HepG2 (cell line): ENCODE data around the gene TSC22D2. TPM values are rescaled to one million over a fixed set of nuclear protein-coding genes. Genes with fewer than 3 reads are reported as not detected.

Experiments used
- ATAC-seq: fragments of 200-7000 bp; cut with Tn5 transposase; 3 replicates; pipeline ENCODE4 v1.9.1; 2020; ENCODE audit warnings: mild to moderate bottlenecking, moderate library complexity
- BruUV-seq: library from RNA; stranded (reverse); fragments of 400-500 nt; replicated peaks from 2 replicates; lab custom pipeline; 2021; lab: Mats Ljungman, UMichigan
- CTCF ChIA-PET: fragments of 300-600 bp; formaldehyde crosslinking; extraction: SDS; loops from one replicate; lab custom pipeline; 2021; ENCODE audit warnings: low total read pairs, inconsistent platforms, low intra/inter-chr PET ratio; lab: Yijun Ruan, JAX
- POLR2A ChIA-PET: fragments of 350-600 bp; sonication (Branson Sonifier 250); formaldehyde crosslinking; loops from one replicate; lab custom pipeline; 2020; ENCODE audit warnings: antibody characterized with exemption, inconsistent platforms; lab: Yijun Ruan, JAX
- DNase-seq: peaks from one replicate; pipeline ENCODE4 v3.0.0-alpha.2; 2015; ENCODE audit warnings: low spot score
- FAIRE-seq: peaks from 3 replicates; lab custom pipeline; 2011; peaks lifted over from hg19 to GRCh38; lab: Jason Lieb, UNC
- H2AFZ ChIP-seq: one replicate; pipeline ENCODE4 v1.6.1; 2011; ENCODE audit warnings: low read length, inconsistent platforms
- H3K27ac ChIP-seq: fragments of 300-600 bp; 3 replicates; pipeline ENCODE4 v1.8.0; 2011; ENCODE audit warnings: mixed run types, mild to moderate bottlenecking, mixed read lengths, low read length, inconsistent platforms; ENCODE audit not compliant: insufficient read depth; ENCODE audit errors: extremely low read length
- H3K27me3 ChIP-seq, 2 experiments: fragments of 200-600 bp in 1 of 2; 2 replicates in 1 of 2; 3 replicates in 1 of 2; pipeline versions ENCODE4 v1.6.0 to v1.8.0; 2011; ENCODE audit warnings: low read length in 2 of 2, mild to moderate bottlenecking in 2 of 2, moderate library complexity in 2 of 2, inconsistent platforms in 1 of 2; ENCODE audit not compliant: insufficient read depth in 2 of 2, control insufficient read depth in 1 of 2
- H3K36me3 ChIP-seq, 2 experiments: fragments of 200-600 bp in 1 of 2; replicated peaks in 1 of 2; 2 replicates in 1 of 2; 3 replicates in 1 of 2; pipeline versions ENCODE4 v1.5.1 to v1.8.0; 2011; ENCODE audit warnings: low read length in 2 of 2, inconsistent platforms in 1 of 2; ENCODE audit not compliant: insufficient read depth in 2 of 2, control insufficient read depth in 1 of 2
- H3K4me1 ChIP-seq: 2 replicates; pipeline ENCODE4 v1.5.1; 2012; ENCODE audit warnings: low read length, inconsistent platforms; ENCODE audit not compliant: insufficient read depth
- H3K4me2 ChIP-seq: 2 replicates; pipeline ENCODE4 v1.6.0; 2011; ENCODE audit warnings: low read depth, low read length, inconsistent platforms
- H3K4me3 ChIP-seq, 3 experiments: fragments of 200-600 bp in 1 of 3; sonication (generic), shearing (Covaris generic) in 1 of 3; replicated peaks in 1 of 3; 2 replicates each; pipeline ENCODE4 v1.5.1; 2011 to 2016; ENCODE audit warnings: low read length in 3 of 3, inconsistent platforms in 2 of 3, low read depth in 2 of 3, mild to moderate bottlenecking in 2 of 3, control low read depth in 1 of 3, mixed read lengths in 1 of 3; ENCODE audit not compliant: insufficient read depth in 1 of 3
- H3K79me2 ChIP-seq: one replicate; pipeline ENCODE4 v1.6.1; 2011; ENCODE audit warnings: low read length, inconsistent platforms; ENCODE audit not compliant: insufficient read depth
- H3K9ac ChIP-seq: 2 replicates; pipeline ENCODE4 v1.6.0; 2011; ENCODE audit warnings: mild to moderate bottlenecking, low read depth, low read length, inconsistent platforms; ENCODE audit not compliant: insufficient read depth
- H3K9me3 ChIP-seq: 2 replicates; pipeline ENCODE4 v1.5.1; 2012; ENCODE audit warnings: mild to moderate bottlenecking, low read length
- H4K20me1 ChIP-seq: 2 replicates; pipeline ENCODE4 v1.6.0; 2011; ENCODE audit warnings: inconsistent platforms, mild to moderate bottlenecking, low read length, moderate library complexity; ENCODE audit not compliant: insufficient read depth
- AGO2 ChIP-seq: fragments of 200-400 bp; formaldehyde crosslinking; optimal IDR thresholded peaks from 2 replicates; pipeline ENCODE3; 2017; ENCODE audit warnings: mild to moderate bottlenecking, low read depth, low read length, moderate library complexity
- ATF6 ChIP-seq: sonication (generic); formaldehyde crosslinking; conservative IDR thresholded peaks from 2 replicates; pipeline ENCODE4 v1.4.0; 2020; ENCODE audit warnings: missing genetic modification reagents
- CEBPG ChIP-seq: IDR thresholded peaks from 2 replicates; pipeline ENCODE4 v1.6.1; 2016
- NCOA2 ChIP-seq: sonication (generic); formaldehyde crosslinking; IDR thresholded peaks from 2 replicates; pipeline ENCODE4 v1.8.0; 2022; ENCODE audit warnings: inconsistent platforms
- NFE2L2 ChIP-seq: fragments of 150-350 bp; IDR thresholded peaks from 2 replicates; pipeline ENCODE4 v1.6.1; 2014; ENCODE audit warnings: low read length
- NFYB ChIP-seq: sonication (generic); formaldehyde crosslinking; IDR thresholded peaks from 2 replicates; pipeline ENCODE4 v1.4.0; 2020; ENCODE audit warnings: missing genetic modification reagents
- PPARG ChIP-seq: conservative IDR thresholded peaks from 2 replicates; pipeline ENCODE4 v1.6.1; 2016; ENCODE audit warnings: missing biosample characterization, missing genetic modification reagents
- SRY ChIP-seq: sonication (generic); formaldehyde crosslinking; IDR thresholded peaks from 2 replicates; pipeline ENCODE4 v1.8.0; 2022; ENCODE audit warnings: mild to moderate bottlenecking, missing genetic modification reagents
- XBP1 ChIP-seq: sonication (generic); formaldehyde crosslinking; IDR thresholded peaks from 2 replicates; pipeline ENCODE4 v1.5.0; 2020; ENCODE audit warnings: missing genetic modification reagents
- ZKSCAN1 ChIP-seq: fragments of 150-350 bp; IDR thresholded peaks from 2 replicates; pipeline ENCODE4 v1.6.1; 2014; ENCODE audit warnings: low read length
- ZNF20 ChIP-seq: sonication (generic); formaldehyde crosslinking; IDR thresholded peaks from 2 replicates; pipeline ENCODE4 v1.4.0; 2020; ENCODE audit warnings: mild to moderate bottlenecking, moderate library complexity, missing genetic modification reagents
- ZNF275 ChIP-seq: sonication (generic); formaldehyde crosslinking; IDR thresholded peaks from 2 replicates; pipeline ENCODE4 v1.8.0; 2022; ENCODE audit warnings: missing genetic modification reagents, mild to moderate bottlenecking, inconsistent platforms, borderline replicate concordance
- ZNF331 ChIP-seq: sonication (generic); formaldehyde crosslinking; IDR thresholded peaks from 2 replicates; pipeline ENCODE4 v1.4.0; 2020; ENCODE audit warnings: missing genetic modification reagents
- ZNF547 ChIP-seq: sonication (generic); formaldehyde crosslinking; IDR thresholded peaks from 2 replicates; pipeline ENCODE4 v1.5.1; 2020; ENCODE audit warnings: mild to moderate bottlenecking, missing genetic modification reagents
- ZNF572 ChIP-seq: sonication (generic); formaldehyde crosslinking; IDR thresholded peaks from 2 replicates; pipeline ENCODE4 v1.5.1; 2020; ENCODE audit warnings: mild to moderate bottlenecking, missing genetic modification reagents
- ZNF761 ChIP-seq: sonication (generic); formaldehyde crosslinking; conservative IDR thresholded peaks from 2 replicates; pipeline ENCODE4 v1.4.0; 2020; ENCODE audit warnings: mild to moderate bottlenecking, missing genetic modification reagents
- WGBS: methylation state at CpG from one replicate; pipeline ENCODE4 v1.1.6; 2017; ENCODE audit warnings: low lambda C conversion rate; 5-methylcytosine and 5-hydroxymethylcytosine counted together
- in situ Hi-C: cut with HindIII; loops from 2 replicates; pipeline ENCODE4 v1.10.0; 2017; ENCODE audit warnings: low pct_unique_long_range_greater_than_20kb; ENCODE audit not compliant: extremely low pct_ligation_motif_present
- intact Hi-C: fragments of 100-400 bp; cut with micrococcal nuclease; formaldehyde crosslinking; loops from one replicate; pipeline ENCODE4 v1.10.0; 2022; ENCODE audit not compliant: unreplicated experiment
- polyA plus RNA-seq, 8 experiments: library from polyadenylated mRNA; depleted of rRNA in 3 of 8; stranded (reverse) in 7 of 8; unstranded in 1 of 8; fragments of >200 nt; fragmentation: Illumina TruSeq in 4 of 8; extraction: Trizol in 4 of 8; gene quantifications; 2 replicates each; pipeline versions ENCODE4 v1.2.1 to v1.2.3, GENCODE V29; 2011 to 2016; ENCODE audit warnings: low read depth in 4 of 8, missing spikeins in 1 of 8, mixed read lengths in 1 of 8; ENCODE audit not compliant: insufficient read depth in 1 of 8
- total RNA-seq, 5 experiments: library from RNA; depleted of rRNA; stranded (reverse); fragments of >200 nt; fragmentation: Illumina TruSeq; extraction: Trizol; gene quantifications; 2 replicates each; pipeline ENCODE4 v1.2.3, GENCODE V29; 2016; ENCODE audit warnings: low read depth in 1 of 5
- TF ChIP-seq, protein P1 (sequence below): sonication (generic); formaldehyde crosslinking; IDR thresholded peaks from 2 replicates; pipeline ENCODE4 v1.4.0; 2020; ENCODE audit warnings: mild to moderate bottlenecking, missing genetic modification reagents

The TSC22D2 gene
- total and polyA plus RNA-seq, 2 of the 13 experiments (the other 11 are each of a cell fraction or from before 2014, with no cell fraction given), result 4.6 to 8.2 TPM

GRCh38 chr3:150390087-150390486 lies 18.0 kb upstream of the TSC22D2 start (continued):
- TF ChIP-seq ATF6 (CRISPR knock-in tag), result no peak

GRCh38 chr3:150391161-150391560 lies 16.9 kb upstream of the TSC22D2 start:
- ATAC-seq (no peak), FAIRE-seq (no peak)
- H3K4me1 ChIP-seq, result no peaks in the 10 kb centered on the region

GRCh38 chr3:150393745-150394144 lies 14.4 kb upstream of the TSC22D2 start:
- no peaks in the 10 kb centered on the region for H3K9me3 ChIP-seq
- no peak overlapping the region for H3K9ac ChIP-seq
- no peak overlapping the region for H2AFZ ChIP-seq
- intact Hi-C loops (no loop called here), in situ Hi-C loops (no loop called here)
- ChIA-PET CTCF (no interaction called here), POLR2A (no interaction called here)
- H4K20me1 ChIP-seq, result no peaks in the 10 kb centered on the region
- FAIRE-seq (no peak), ATAC-seq (no peak), DNase-seq (no peak)
- peaks cover 0 to 2% of the 10 kb centered on the region in 2 experiments; a peak in 1 of 5 replicates for H3K27me3 ChIP-seq
- H3K4me3 ChIP-seq, result no peak overlapping the region
- no peaks in the 10 kb centered on the region for H3K79me2 ChIP-seq
- H3K4me1 ChIP-seq, result no peaks in the 10 kb centered on the region
- no peaks in the 10 kb centered on the region for H3K36me3 ChIP-seq
- H3K4me2 ChIP-seq, result no peak overlapping the region
- no TSS peak for BruUV-seq
- 4% methylated on average over 1 of the region's 1 CpG for WGBS
- H3K27ac ChIP-seq, result no peak overlapping the region
- TF ChIP-seq NCOA2 (CRISPR knock-in tag) (no peak), ZNF761 (CRISPR knock-in tag) (no peak), ZNF331 (CRISPR knock-in tag) (no peak), PPARG (CRISPR knock-in tag) (no peak), ZNF547 (no peak), NFE2L2 (no peak), XBP1 (CRISPR knock-in tag) (no peak), CEBPG (CRISPR knock-in tag) (no peak), ZNF275 (CRISPR knock-in tag) (no peak)
- TF ChIP-seq, protein P1, sequence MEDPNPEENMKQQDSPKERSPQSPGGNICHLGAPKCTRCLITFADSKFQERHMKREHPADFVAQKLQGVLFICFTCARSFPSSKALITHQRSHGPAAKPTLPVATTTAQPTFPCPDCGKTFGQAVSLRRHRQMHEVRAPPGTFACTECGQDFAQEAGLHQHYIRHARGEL, result no peak

More at GRCh38 chr3:150391161-150391560, 16.9 kb upstream of the TSC22D2 start:
- no peak for DNase-seq
- H3K4me2 ChIP-seq, result no peak overlapping the region
- H3K27ac ChIP-seq, result no peak overlapping the region
- H2AFZ ChIP-seq, result no peak overlapping the region
- no peaks in the 10 kb centered on the region for H3K36me3 ChIP-seq
- peaks cover 0 to 2% of the 10 kb centered on the region in 2 experiments; a peak in 1 of 5 replicates for H3K27me3 ChIP-seq
- BruUV-seq, result no TSS peak
- POLR2A ChIA-PET, result interaction anchor here (1.0 kb wide), 1 partner anchor 17 kb away, joined by 3 read pairs; the partner anchor contains the start of gene TSC22D2
- no peaks in the 10 kb centered on the region for H3K79me2 ChIP-seq
- no peaks in the 10 kb centered on the region for H4K20me1 ChIP-seq
- in situ Hi-C loops (no loop called here), intact Hi-C loops (no loop called here)
- no peak overlapping the region for H3K4me3 ChIP-seq
- no peaks in the 10 kb centered on the region for H3K9me3 ChIP-seq
- CTCF ChIA-PET, result no interaction called here
- TF ChIP-seq SRY (CRISPR knock-in tag) (no peak), ZNF572 (CRISPR knock-in tag) (no peak), ZNF20 (CRISPR knock-in tag) (no peak), NFYB (CRISPR knock-in tag) (no peak), ZKSCAN1 (no peak), AGO2 (no peak)
- no peak overlapping the region for H3K9ac ChIP-seq
